Activated naive CD8-positive, alpha-beta T cell treated with anti-CD3 and anti-CD28 coated beads, Interleukin-2, amount 50 U/mL, for 24 hours (primary cell): ENCODE results near the gene NBAS.

Source experiments
- ATAC-seq: fragments of 150-1000 bp; cut with Tn5 transposase; one replicate; pipeline ENCODE4 v1.10.0; 2021
- DNase-seq: peaks from one replicate; pipeline ENCODE4 v3.0.0; 2021
- H3K27ac Mint-ChIP-seq: one replicate; pipeline ENCODE4 v1.8.0; 2021; ENCODE audit warnings: mild to moderate bottlenecking, mixed read lengths
- H3K27me3 Mint-ChIP-seq: one replicate; pipeline ENCODE4 v1.8.0; 2021; ENCODE audit warnings: mixed read lengths
- H3K36me3 Mint-ChIP-seq: one replicate; pipeline ENCODE4 v1.8.0; 2021; ENCODE audit warnings: low read depth, mixed read lengths
- H3K4me1 Mint-ChIP-seq: one replicate; pipeline ENCODE4 v1.8.0; 2021; ENCODE audit warnings: mixed read lengths
- H3K4me3 Mint-ChIP-seq: one replicate; pipeline ENCODE4 v1.8.0; 2021; ENCODE audit warnings: mild to moderate bottlenecking, moderate library complexity, mixed read lengths
- H3K9me3 Mint-ChIP-seq: one replicate; pipeline ENCODE4 v1.8.0; 2021; ENCODE audit warnings: mixed read lengths

NBAS gene

GRCh38 chr2:15281681-15282080 is 279.5 kb downstream of the NBAS start:
- Mint-ChIP-seq H3K4me1 (no peaks in the 10 kb centered on the region), H3K9me3 (no peaks in the 10 kb centered on the region), H3K27ac (no peak overlapping the region), H3K36me3 (peaks cover 44% of the 10 kb centered on the region), H3K27me3 (no peaks in the 10 kb centered on the region), H3K4me3 (no peak overlapping the region)
- DNase-seq = no peak
- no peak for ATAC-seq

- DNase-seq (no peak), ATAC-seq (no peak)
- H3K27me3 Mint-ChIP-seq = no peaks in the 10 kb centered on the region
- H3K4me1 Mint-ChIP-seq = no peaks in the 10 kb centered on the region
- no peaks in the 10 kb centered on the region for H3K9me3 Mint-ChIP-seq
- H3K27ac Mint-ChIP-seq = no peak overlapping the region
- H3K36me3 Mint-ChIP-seq = peaks cover 45% of the 10 kb centered on the region
- H3K4me3 Mint-ChIP-seq = no peak overlapping the region
Observed at GRCh38 chr2:15279201-15279876, 281.8 kb downstream of the NBAS start.

GRCh38 chr2:15278296-15278695 is 282.8 kb downstream of the NBAS start:
- no peaks in the 10 kb centered on the region for H3K9me3 Mint-ChIP-seq
- DNase-seq (no peak), ATAC-seq (no peak)
- no peaks in the 10 kb centered on the region for H3K27me3 Mint-ChIP-seq
- H3K4me1 Mint-ChIP-seq = no peaks in the 10 kb centered on the region
- peaks cover 39% of the 10 kb centered on the region for H3K36me3 Mint-ChIP-seq
- no peak overlapping the region for H3K27ac Mint-ChIP-seq
- H3K4me3 Mint-ChIP-seq = no peak overlapping the region

DNA sequence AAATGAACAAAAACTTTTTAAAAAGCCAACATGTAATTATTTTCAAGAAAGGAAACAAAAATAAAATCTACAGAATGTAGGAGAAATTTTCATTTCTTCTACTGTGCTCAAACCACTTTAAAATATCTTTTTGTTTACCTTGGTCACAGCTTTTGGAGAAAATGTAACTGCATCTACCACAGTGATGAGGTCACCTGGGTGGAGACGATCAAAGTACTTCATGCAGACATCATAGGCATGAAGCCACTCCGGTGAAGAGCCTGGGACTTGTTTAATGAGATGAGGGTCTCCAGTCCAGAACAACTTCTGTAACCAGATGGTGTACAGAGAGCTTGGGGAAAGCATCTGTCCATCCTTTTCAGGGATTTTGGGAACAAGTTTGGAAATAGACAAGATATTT is 285.8 kb downstream of the NBAS start:
- H3K9me3 Mint-ChIP-seq = no peaks in the 10 kb centered on the region
- ATAC-seq = no peak
- H3K36me3 Mint-ChIP-seq = peaks cover 42% of the 10 kb centered on the region
- DNase-seq = no peak
- no peak overlapping the region for H3K4me3 Mint-ChIP-seq
- no peaks in the 10 kb centered on the region for H3K27me3 Mint-ChIP-seq
- no peaks in the 10 kb centered on the region for H3K4me1 Mint-ChIP-seq
- H3K27ac Mint-ChIP-seq = no peak overlapping the region

DNA sequence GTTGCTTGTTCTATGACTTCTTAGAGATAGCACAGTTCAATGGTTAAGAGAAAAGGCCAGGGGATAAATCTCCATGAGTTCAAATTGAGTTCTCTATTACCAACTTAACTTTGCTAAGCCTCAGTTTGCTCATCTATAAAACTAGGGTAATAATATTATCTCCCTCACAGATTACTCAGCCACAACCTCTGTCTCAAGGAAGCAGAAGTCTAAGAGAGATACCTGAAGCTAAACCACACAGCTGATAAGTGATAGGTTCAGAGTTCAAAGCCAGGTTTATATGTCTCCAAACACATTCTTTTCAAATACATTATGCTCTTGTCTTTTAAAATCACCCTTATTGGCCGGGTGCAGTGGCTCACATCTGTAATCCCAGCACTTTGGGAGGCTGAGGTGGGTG is 287.7 kb downstream of the NBAS start:
- Mint-ChIP-seq H3K9me3 (no peaks in the 10 kb centered on the region), H3K4me3 (no peak overlapping the region), H3K4me1 (no peaks in the 10 kb centered on the region), H3K27ac (no peak overlapping the region), H3K36me3 (peaks cover 44% of the 10 kb centered on the region), H3K27me3 (no peaks in the 10 kb centered on the region)
- DNase-seq (no peak), ATAC-seq (no peak)

GRCh38 chr2:15272942-15273341 is 288.2 kb downstream of the NBAS start:
- DNase-seq (no peak), ATAC-seq (no peak)
- Mint-ChIP-seq H3K4me3 (no peak overlapping the region), H3K36me3 (peaks cover 49% of the 10 kb centered on the region), H3K9me3 (no peaks in the 10 kb centered on the region), H3K27ac (no peak overlapping the region), H3K27me3 (no peaks in the 10 kb centered on the region), H3K4me1 (no peaks in the 10 kb centered on the region)

GRCh38 chr2:15271941-15272542 is 289.1 kb downstream of the NBAS start:
- no peak for DNase-seq
- no peaks in the 10 kb centered on the region for H3K9me3 Mint-ChIP-seq
- H3K4me1 Mint-ChIP-seq = no peaks in the 10 kb centered on the region
- no peaks in the 10 kb centered on the region for H3K27me3 Mint-ChIP-seq
- no peak overlapping the region for H3K27ac Mint-ChIP-seq
- H3K4me3 Mint-ChIP-seq = no peak overlapping the region
- H3K36me3 Mint-ChIP-seq = peaks cover 50% of the 10 kb centered on the region
- ATAC-seq = no peak

GRCh38 chr2:15271276-15271675 is 289.9 kb downstream of the NBAS start:
- peaks cover 52% of the 10 kb centered on the region for H3K36me3 Mint-ChIP-seq
- no peaks in the 10 kb centered on the region for H3K9me3 Mint-ChIP-seq
- no peak for ATAC-seq

DNA sequence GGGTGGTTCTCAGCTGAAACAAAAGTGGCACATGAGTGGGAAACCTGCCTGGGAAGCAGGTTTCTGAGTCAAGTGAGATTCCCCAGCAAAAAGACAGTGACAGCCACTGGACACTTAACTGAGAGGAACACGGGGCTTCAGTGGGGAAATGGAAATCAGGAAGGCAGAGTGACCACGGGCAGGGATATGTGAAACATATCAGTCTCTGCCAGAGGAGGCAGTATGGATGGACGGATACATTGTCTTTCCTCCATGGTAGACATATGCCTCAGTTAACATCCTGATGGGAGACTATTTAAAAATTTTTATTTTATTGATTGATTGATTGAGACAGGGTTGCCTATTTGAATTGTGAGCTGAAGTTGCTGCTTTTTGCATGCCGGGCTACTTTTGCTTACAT is 292.1 kb downstream of the NBAS start:
- DNase-seq (no peak), ATAC-seq (no peak)
- H3K27ac Mint-ChIP-seq = no peak overlapping the region
- H3K4me1 Mint-ChIP-seq = peaks cover 8% of the 10 kb centered on the region
- H3K36me3 Mint-ChIP-seq = peaks cover 54% of the 10 kb centered on the region
- H3K27me3 Mint-ChIP-seq = no peaks in the 10 kb centered on the region
- H3K4me3 Mint-ChIP-seq = no peak overlapping the region
- no peaks in the 10 kb centered on the region for H3K9me3 Mint-ChIP-seq

More at GRCh38 chr2:15271276-15271675, 289.9 kb downstream of the NBAS start:
- peaks cover under 1% of the 10 kb centered on the region for H3K4me1 Mint-ChIP-seq
- no peaks in the 10 kb centered on the region for H3K27me3 Mint-ChIP-seq
- no peak for DNase-seq
- no peak overlapping the region for H3K4me3 Mint-ChIP-seq
- no peak overlapping the region for H3K27ac Mint-ChIP-seq

GRCh38 chr2:15265889-15266288 is 295.2 kb downstream of the NBAS start:
- Mint-ChIP-seq H3K9me3 (peaks cover under 1% of the 10 kb centered on the region), H3K27me3 (no peaks in the 10 kb centered on the region), H3K36me3 (peaks cover 63% of the 10 kb centered on the region), H3K27ac (no peak overlapping the region), H3K4me3 (no peak overlapping the region), H3K4me1 (peaks cover 8% of the 10 kb centered on the region)
- DNase-seq (peak; percentile 2), ATAC-seq (peak; percentile 68)

GRCh38 chr2:15263976-15264685 is 297.0 kb downstream of the NBAS start:
- no peak for DNase-seq
- peaks cover 8% of the 10 kb centered on the region for H3K4me1 Mint-ChIP-seq
- H3K9me3 Mint-ChIP-seq = peaks cover 9% of the 10 kb centered on the region
- H3K27ac Mint-ChIP-seq = no peak overlapping the region
- no peak overlapping the region for H3K4me3 Mint-ChIP-seq
- peaks cover 71% of the 10 kb centered on the region for H3K36me3 Mint-ChIP-seq
- no peaks in the 10 kb centered on the region for H3K27me3 Mint-ChIP-seq
- no peak for ATAC-seq

DNA sequence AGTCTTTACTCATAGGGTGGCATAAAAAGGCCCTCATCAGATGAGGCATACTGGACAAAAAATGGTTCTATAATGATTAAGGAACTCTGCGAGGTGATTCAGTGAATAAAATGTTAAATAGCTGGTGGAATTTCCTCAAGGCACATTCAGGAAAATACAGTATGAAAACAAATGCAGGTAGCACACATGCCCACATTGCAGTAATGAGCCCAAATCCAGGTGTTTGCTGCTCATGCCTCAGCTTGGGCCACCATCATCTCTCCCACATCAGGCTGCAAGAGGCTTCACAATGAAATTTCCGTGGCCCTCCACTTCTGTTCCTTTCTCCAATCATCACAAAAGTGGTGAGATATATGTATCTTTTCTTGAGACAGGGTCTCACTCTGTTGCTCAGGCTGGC is 298.3 kb downstream of the NBAS start:
- no peak overlapping the region for H3K4me3 Mint-ChIP-seq
- H3K36me3 Mint-ChIP-seq = peaks cover 71% of the 10 kb centered on the region
- no peak for DNase-seq
- H3K4me1 Mint-ChIP-seq = peaks cover 8% of the 10 kb centered on the region
- no peak overlapping the region for H3K27ac Mint-ChIP-seq
- no peak for ATAC-seq
- no peaks in the 10 kb centered on the region for H3K27me3 Mint-ChIP-seq
- H3K9me3 Mint-ChIP-seq = peaks cover 18% of the 10 kb centered on the region

DNA sequence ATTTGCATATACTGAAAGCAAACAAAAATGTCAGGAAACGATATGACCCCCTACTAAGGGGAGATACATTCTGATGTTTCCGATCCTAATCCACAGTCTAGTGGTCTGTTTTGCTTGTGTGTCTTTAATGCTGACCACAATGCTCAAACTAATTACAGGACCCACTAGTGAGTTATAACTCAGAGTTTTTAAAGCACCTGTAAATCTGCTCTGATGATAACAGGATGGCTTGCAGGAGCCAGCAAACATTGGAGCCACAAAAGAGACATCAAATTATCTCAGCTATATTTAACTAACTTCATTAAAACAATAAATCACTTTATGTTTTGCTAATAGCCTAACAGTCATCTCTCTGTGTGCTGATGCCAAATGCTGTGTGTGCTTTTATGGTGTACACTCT is 300.3 kb downstream of the NBAS start:
- peaks cover 21% of the 10 kb centered on the region for H3K9me3 Mint-ChIP-seq
- no peaks in the 10 kb centered on the region for H3K27me3 Mint-ChIP-seq
- DNase-seq (no peak), ATAC-seq (no peak)
- H3K4me1 Mint-ChIP-seq = peaks cover 2% of the 10 kb centered on the region
- no peak overlapping the region for H3K27ac Mint-ChIP-seq
- no peak overlapping the region for H3K4me3 Mint-ChIP-seq
- H3K36me3 Mint-ChIP-seq = peaks cover 65% of the 10 kb centered on the region

DNA sequence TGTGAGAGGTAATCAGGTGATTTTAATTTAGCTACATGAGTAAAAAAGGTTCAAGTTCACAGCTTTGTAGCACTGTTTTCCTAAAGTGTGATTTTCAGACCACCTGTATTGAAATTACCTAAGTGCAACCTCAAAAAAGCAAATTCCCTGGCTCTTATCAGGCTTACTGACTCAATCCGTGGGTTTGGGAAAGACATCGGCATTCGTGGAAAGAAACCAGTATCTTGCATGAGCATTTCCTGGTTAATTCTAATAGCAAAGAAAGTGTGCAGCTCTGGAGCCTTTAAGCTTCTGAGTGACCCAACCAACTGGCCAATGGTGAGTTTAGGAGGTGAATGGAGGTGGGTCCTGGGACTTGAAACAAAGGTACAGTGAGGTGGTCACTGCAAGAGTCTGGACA is 300.9 kb downstream of the NBAS start:
- H3K27me3 Mint-ChIP-seq = no peaks in the 10 kb centered on the region
- peaks cover 26% of the 10 kb centered on the region for H3K9me3 Mint-ChIP-seq
- DNase-seq (no peak), ATAC-seq (no peak)
- H3K36me3 Mint-ChIP-seq = peaks cover 60% of the 10 kb centered on the region
- H3K4me1 Mint-ChIP-seq = no peaks in the 10 kb centered on the region
- H3K4me3 Mint-ChIP-seq = no peak overlapping the region
- no peak overlapping the region for H3K27ac Mint-ChIP-seq

- H3K36me3 Mint-ChIP-seq = peaks cover 51% of the 10 kb centered on the region
- peaks cover 26% of the 10 kb centered on the region for H3K9me3 Mint-ChIP-seq
- no peaks in the 10 kb centered on the region for H3K4me1 Mint-ChIP-seq
- H3K4me3 Mint-ChIP-seq = no peak overlapping the region
- H3K27me3 Mint-ChIP-seq = no peaks in the 10 kb centered on the region
- no peak overlapping the region for H3K27ac Mint-ChIP-seq
- DNase-seq = no peak
- no peak for ATAC-seq
Observed at GRCh38 chr2:15259356-15259756, 301.8 kb downstream of the NBAS start.
